MCF 10A (cell line): Measurements from ENCODE around the gene SLC7A11. TPM values are rescaled to one million over a fixed set of nuclear protein-coding genes. Genes with fewer than 3 reads are reported as not detected.

Source experiments
- BruUV-seq: library from RNA; stranded (reverse); fragments of 400-500 nt; replicated peaks from 2 replicates; lab custom pipeline; 2021; lab: Mats Ljungman, UMichigan
- CTCF ChIA-PET: fragments of 300-600 bp; sonication (Branson Sonifier 250); formaldehyde crosslinking; extraction: SDS; loops from one replicate; lab custom pipeline; 2021; ENCODE audit warnings: antibody characterized with exemption, inconsistent platforms; lab: Yijun Ruan, JAX
- POLR2A ChIA-PET: fragments of 300-600, 350-650 bp; sonication (Branson Sonifier 250); formaldehyde crosslinking; extraction: SDS; loops from one replicate; lab custom pipeline; 2020; ENCODE audit warnings: antibody characterized with exemption, inconsistent platforms; lab: Yijun Ruan, JAX
- DNase-seq: peaks from one replicate; pipeline ENCODE4 v3.0.0-alpha.2; 2018; ENCODE audit not compliant: unreplicated experiment
- H3K27ac Mint-ChIP-seq: one replicate; pipeline ENCODE4 v1.8.0; 2022; ENCODE audit warnings: mild to moderate bottlenecking, low read depth, mixed read lengths; ENCODE audit not compliant: unreplicated experiment
- H3K27me3 Mint-ChIP-seq: one replicate; pipeline ENCODE4 v1.8.0; 2022; ENCODE audit warnings: mixed read lengths; ENCODE audit not compliant: insufficient read depth, unreplicated experiment
- H3K36me3 Mint-ChIP-seq: one replicate; pipeline ENCODE4 v1.8.0; 2022; ENCODE audit warnings: mild to moderate bottlenecking, moderate library complexity, mixed read lengths; ENCODE audit not compliant: insufficient read depth, unreplicated experiment
- H3K4me1 Mint-ChIP-seq: one replicate; pipeline ENCODE4 v1.8.0; 2022; ENCODE audit warnings: mixed read lengths; ENCODE audit not compliant: insufficient read depth, unreplicated experiment
- H3K4me3 Mint-ChIP-seq: one replicate; pipeline ENCODE4 v1.8.0; 2022; ENCODE audit warnings: mild to moderate bottlenecking, moderate library complexity, mixed read lengths; ENCODE audit not compliant: unreplicated experiment
- H3K9me3 Mint-ChIP-seq: one replicate; pipeline ENCODE4 v1.8.0; 2022; ENCODE audit warnings: mixed read lengths; ENCODE audit not compliant: unreplicated experiment
- intact Hi-C: fragments of 100-400 bp; cut with micrococcal nuclease; formaldehyde crosslinking; loops from 2 replicates; pipeline ENCODE4 v1.14.1; 2022
- total RNA-seq: library from RNA; stranded (reverse); gene quantifications from 2 replicates; pipeline ENCODE4 v1.2.3, GENCODE V29; 2022
- TF ChIP-seq, protein P1 (sequence below): fragments of 200-600 bp; IDR thresholded peaks from one replicate; pipeline ENCODE4 v1.8.0; 2022; ENCODE audit warnings: antibody characterized with exemption, mild to moderate bottlenecking; ENCODE audit not compliant: unreplicated experiment

SLC7A11 gene
- total RNA-seq, 1 experiment from 2014 or later, result 153 TPM

- CTCF ChIA-PET, result interaction anchor here (1.2 to 1.4 kb wide), 2 partner anchors 20 to 59 kb away, joined by 6 to 7 read pairs; partner anchors contain the start of gene SLC7A11
- no peaks in the 10 kb centered on the region for H3K27me3 Mint-ChIP-seq
- BruUV-seq, result no TSS peak
Measured at GRCh38 chr4:138262030-138262429, 19.9 kb upstream of the SLC7A11 start.

GRCh38 chr4:138259824-138260223 lies 17.7 kb upstream of the SLC7A11 start:
- BruUV-seq, result no TSS peak
- no peaks in the 10 kb centered on the region for H3K27me3 Mint-ChIP-seq
- TF ChIP-seq, protein P1, sequence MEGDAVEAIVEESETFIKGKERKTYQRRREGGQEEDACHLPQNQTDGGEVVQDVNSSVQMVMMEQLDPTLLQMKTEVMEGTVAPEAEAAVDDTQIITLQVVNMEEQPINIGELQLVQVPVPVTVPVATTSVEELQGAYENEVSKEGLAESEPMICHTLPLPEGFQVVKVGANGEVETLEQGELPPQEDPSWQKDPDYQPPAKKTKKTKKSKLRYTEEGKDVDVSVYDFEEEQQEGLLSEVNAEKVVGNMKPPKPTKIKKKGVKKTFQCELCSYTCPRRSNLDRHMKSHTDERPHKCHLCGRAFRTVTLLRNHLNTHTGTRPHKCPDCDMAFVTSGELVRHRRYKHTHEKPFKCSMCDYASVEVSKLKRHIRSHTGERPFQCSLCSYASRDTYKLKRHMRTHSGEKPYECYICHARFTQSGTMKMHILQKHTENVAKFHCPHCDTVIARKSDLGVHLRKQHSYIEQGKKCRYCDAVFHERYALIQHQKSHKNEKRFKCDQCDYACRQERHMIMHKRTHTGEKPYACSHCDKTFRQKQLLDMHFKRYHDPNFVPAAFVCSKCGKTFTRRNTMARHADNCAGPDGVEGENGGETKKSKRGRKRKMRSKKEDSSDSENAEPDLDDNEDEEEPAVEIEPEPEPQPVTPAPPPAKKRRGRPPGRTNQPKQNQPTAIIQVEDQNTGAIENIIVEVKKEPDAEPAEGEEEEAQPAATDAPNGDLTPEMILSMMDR, result no peak
- H3K4me1 Mint-ChIP-seq, result peaks cover 22% of the 10 kb centered on the region
- intact Hi-C loops, result loop anchor here (1.0 kb wide), 1 partner anchor 18 kb away; the partner anchor contains the start of gene SLC7A11
- ChIA-PET CTCF (no interaction called here), POLR2A (interaction anchor here (6.8 kb wide), 1 partner anchor 17 kb away, joined by 62 read pairs; the partner anchor contains the start of gene SLC7A11)
- no peak overlapping the region for H3K4me3 Mint-ChIP-seq
- H3K27ac Mint-ChIP-seq, result peak overlapping the region; percentile 93
- peak; percentile 71 for DNase-seq
- no peaks in the 10 kb centered on the region for H3K36me3 Mint-ChIP-seq
- no peaks in the 10 kb centered on the region for H3K9me3 Mint-ChIP-seq

More at GRCh38 chr4:138262030-138262429, 19.9 kb upstream of the SLC7A11 start:
- Mint-ChIP-seq H3K9me3 (no peaks in the 10 kb centered on the region), H3K4me1 (peaks cover 22% of the 10 kb centered on the region), H3K4me3 (no peak overlapping the region), H3K36me3 (no peaks in the 10 kb centered on the region), H3K27ac (peak overlapping the region; percentile 54)
- TF ChIP-seq, protein P1, result no peak
- intact Hi-C loops, result no loop called here
- POLR2A ChIA-PET, result interaction anchor here (0.6 to 6.8 kb wide), 5 partner anchors 9 to 1641 kb away, joined by 3 to 62 read pairs (median 5); partner anchors contain the start of gene SLC7A11
- DNase-seq, result no peak

GRCh38 chr4:138259271-138259670 lies 17.1 kb upstream of the SLC7A11 start:
- ChIA-PET POLR2A (interaction anchor here (0.6 to 1.6 kb wide), 5 partner anchors 16 to 296 kb away, joined by 3 to 29 read pairs (median 3); partner anchors contain the start of gene SLC7A11), CTCF (interaction anchor here (0.8 kb wide), 1 partner anchor 17 kb away, joined by 3 read pairs; no protein-coding TSS in a partner anchor)
- no peaks in the 10 kb centered on the region for H3K9me3 Mint-ChIP-seq
- no peak overlapping the region for H3K4me3 Mint-ChIP-seq
- intact Hi-C loops, result loop anchor here (1.0 kb wide), 1 partner anchor 17 kb away; the partner anchor contains the start of gene SLC7A11
- TF ChIP-seq, protein P1, result no peak
- H3K27me3 Mint-ChIP-seq, result no peaks in the 10 kb centered on the region
- H3K27ac Mint-ChIP-seq, result peak overlapping the region; percentile 93
- peak; percentile 27 for DNase-seq
- H3K4me1 Mint-ChIP-seq, result peaks cover 22% of the 10 kb centered on the region
- BruUV-seq, result TSS peak; percentile 81
- H3K36me3 Mint-ChIP-seq, result no peaks in the 10 kb centered on the region

DNA sequence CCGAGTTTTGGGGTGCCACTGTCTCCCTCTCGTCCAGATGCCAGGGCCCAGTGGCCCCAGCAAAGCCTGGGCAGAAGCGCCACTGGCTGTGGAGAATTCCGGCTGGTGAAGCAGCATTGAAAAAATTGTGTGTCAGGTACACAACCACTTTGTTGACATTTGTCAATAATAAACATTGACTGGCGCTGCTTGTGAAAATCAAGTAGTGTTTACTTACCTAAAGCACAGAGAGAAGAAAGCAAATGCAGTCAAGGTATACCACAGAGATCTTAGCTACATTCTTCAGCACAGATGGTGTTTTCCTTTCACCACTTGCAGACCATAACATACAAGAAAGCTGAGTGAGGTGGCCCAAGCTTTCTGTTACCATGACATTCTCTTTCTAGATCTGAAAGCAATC lies 14.5 kb upstream of the SLC7A11 start:
- no peak for DNase-seq
- Mint-ChIP-seq H3K36me3 (no peaks in the 10 kb centered on the region), H3K4me3 (no peak overlapping the region), H3K9me3 (no peaks in the 10 kb centered on the region), H3K27me3 (no peaks in the 10 kb centered on the region), H3K4me1 (peaks cover 18% of the 10 kb centered on the region), H3K27ac (no peak overlapping the region)
- intact Hi-C loops, result no loop called here
- no TSS peak for BruUV-seq
- CTCF ChIA-PET, result interaction anchor here (0.6 to 0.8 kb wide), 2 partner anchors 12 to 165 kb away, joined by 3 read pairs; no protein-coding TSS in a partner anchor
- TF ChIP-seq, protein P1, result no peak
- POLR2A ChIA-PET, result interaction anchor here (0.5 to 7.9 kb wide), 2 partner anchors 14 to 17 kb away, joined by 3 to 74 read pairs; partner anchors contain the start of gene SLC7A11
